Skin epidermis (tissue), 12 donors: ENCODE measurements around the gene CDX1.

Source experiments
- H3K27ac ChIP-seq, 21 experiments: fragments of 200-600 bp; sonication (generic) in 11 of 21; one replicate each; pipeline ENCODE4 v1.5.0; 2020; ENCODE audit warnings: mild to moderate bottlenecking in 3 of 21, inconsistent platforms in 2 of 21, moderate library complexity in 2 of 21
- H3K4me3 ChIP-seq, 7 experiments: fragments of 200-600 bp; sonication (generic) in 2 of 7; one replicate each; pipeline ENCODE4 v1.5.0; 2020; ENCODE audit warnings: inconsistent platforms in 2 of 7, mild to moderate bottlenecking in 2 of 7, moderate library complexity in 1 of 7

The CDX1 gene

DNA sequence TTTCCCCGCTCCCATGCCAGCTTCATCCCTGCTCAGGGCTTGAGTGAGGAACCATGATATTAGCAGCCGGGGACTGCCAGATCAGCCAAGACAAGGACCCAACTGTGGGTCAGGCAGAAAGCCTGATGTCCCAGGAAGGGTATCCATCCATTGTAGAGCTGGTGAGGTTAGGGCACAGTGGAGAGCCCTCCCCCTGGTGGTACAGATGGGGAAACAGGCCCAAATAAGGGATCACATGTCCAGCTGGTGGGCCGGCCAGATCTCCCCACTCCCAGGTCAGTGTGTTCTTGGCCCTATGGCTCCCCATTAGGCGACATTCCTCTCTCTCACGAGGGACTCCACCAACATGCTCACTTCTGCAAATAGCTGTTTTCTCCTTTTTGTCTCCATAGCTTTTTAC, 9.0 kb downstream of the CDX1 start:
- Histone ChIP-seq H3K4me3 (no peak overlapping the region), H3K27ac (peak overlapping the region in 1 of 21 experiments; percentile 60)

GRCh38 chr5:150176745-150177477, 10.3 kb downstream of the CDX1 start:
- peak overlapping the region in 1 of 21 experiments; percentile 49 for H3K27ac ChIP-seq

GRCh38 chr5:150177721-150178120, 11.1 kb downstream of the CDX1 start:
- no peak overlapping the region for H3K4me3 ChIP-seq
- peak overlapping the region in 1 of 21 experiments; percentile 59 for H3K27ac ChIP-seq

More at GRCh38 chr5:150176745-150177477, 10.3 kb downstream of the CDX1 start:
- H3K4me3 ChIP-seq = no peak overlapping the region

GRCh38 chr5:150178262-150178661, 11.7 kb downstream of the CDX1 start:
- Histone ChIP-seq H3K27ac (peak overlapping the region in 2 of 21 experiments; percentile 46 to 59), H3K4me3 (no peak overlapping the region)

DNA sequence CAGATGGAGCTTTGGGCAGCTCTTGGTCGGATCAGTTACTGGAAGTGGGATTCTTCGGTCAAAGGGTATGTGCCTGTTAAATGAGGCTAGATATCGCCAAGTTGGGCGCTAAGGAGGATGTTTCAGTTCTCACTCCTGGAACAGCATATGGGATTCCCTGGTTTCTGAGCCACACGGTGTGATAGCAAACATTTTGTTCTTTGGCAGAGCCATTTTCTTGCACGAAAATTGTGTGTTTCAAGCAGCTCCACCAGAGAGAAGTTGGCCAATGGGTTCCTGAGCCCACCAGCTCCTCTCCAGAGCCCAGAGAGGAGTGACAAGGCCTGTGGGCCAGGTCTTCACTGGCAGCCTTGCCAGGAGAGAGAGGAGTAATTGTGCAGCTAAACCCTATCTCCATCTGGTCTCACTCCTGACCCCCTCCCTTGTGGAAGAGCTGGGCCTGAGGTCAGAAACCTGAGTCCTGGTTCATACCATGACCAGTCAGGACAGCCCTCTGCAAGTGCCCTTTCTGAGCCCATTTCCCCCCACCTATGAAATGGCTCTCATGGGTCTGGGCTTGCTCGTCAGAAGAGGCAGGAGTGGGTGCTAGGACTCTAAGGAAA, 12.5 kb downstream of the CDX1 start:
- no peak overlapping the region for H3K4me3 ChIP-seq
- peak overlapping the region in 11 of 21 experiments; percentile 14 to 81 (median 62) for H3K27ac ChIP-seq

DNA sequence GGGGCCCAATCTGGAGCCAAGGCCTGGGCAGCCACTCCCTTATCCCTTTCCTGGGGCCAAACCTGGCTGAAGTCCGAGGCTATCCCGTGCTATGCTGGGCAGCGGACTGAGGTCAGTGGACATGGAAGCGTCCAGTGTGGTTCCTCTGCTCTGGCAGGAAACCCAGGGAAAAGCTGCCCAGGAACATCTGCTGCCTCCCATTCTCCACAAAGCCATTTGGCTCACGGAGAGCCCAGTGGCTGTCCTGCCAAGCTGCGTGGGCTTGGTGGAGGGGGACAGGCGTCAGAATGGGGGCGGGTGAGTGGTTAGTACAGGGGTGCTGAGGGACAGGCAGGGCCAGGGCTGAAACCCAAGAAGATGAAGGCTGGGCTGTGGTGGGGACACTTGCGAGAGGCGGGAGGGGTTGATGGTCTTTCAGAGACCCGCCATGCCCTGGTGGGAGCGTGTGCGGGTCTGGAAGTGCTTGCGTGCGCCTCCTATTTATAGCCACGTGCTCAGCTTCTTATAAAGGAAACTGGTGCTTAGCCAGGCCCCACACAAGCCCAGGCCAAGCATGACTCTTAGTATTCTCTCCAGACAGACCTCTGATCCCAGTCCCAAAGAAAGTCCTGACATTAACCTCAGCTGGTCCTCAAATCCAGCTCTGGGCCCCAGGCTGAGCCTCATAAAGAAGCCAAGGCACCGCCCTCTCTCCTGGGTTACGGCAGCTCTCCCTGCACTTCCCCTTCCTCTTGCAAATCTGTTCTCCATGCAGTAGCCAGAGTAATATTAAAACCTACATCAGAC, 13.9 kb downstream of the CDX1 start:
- Histone ChIP-seq H3K27ac (peak overlapping the region in 13 of 21 experiments; percentile 9 to 81 (median 62)), H3K4me3 (no peak overlapping the region)

DNA sequence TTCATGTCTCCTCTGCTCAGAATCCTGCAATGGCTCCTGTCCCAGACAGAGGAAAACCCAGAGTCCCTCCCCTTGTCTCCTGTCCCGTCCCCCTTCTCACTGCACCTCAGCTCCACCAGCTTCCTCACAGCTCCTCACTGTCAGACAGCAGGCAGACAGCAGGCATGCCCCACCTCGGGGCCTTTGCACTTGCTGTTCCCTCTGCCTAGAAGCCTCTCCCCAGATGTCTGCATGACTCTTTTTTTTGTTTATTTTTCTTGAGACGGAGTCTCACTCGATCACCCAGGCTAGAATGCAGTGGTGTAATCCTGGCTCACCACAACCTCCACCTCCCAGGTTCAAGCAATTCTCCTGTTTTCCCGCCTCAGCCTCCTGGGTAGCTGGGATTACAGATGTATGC, 14.4 kb downstream of the CDX1 start:
- H3K27ac ChIP-seq = peak overlapping the region in 13 of 21 experiments; percentile 9 to 81 (median 59)
- no peak overlapping the region for H3K4me3 ChIP-seq

DNA sequence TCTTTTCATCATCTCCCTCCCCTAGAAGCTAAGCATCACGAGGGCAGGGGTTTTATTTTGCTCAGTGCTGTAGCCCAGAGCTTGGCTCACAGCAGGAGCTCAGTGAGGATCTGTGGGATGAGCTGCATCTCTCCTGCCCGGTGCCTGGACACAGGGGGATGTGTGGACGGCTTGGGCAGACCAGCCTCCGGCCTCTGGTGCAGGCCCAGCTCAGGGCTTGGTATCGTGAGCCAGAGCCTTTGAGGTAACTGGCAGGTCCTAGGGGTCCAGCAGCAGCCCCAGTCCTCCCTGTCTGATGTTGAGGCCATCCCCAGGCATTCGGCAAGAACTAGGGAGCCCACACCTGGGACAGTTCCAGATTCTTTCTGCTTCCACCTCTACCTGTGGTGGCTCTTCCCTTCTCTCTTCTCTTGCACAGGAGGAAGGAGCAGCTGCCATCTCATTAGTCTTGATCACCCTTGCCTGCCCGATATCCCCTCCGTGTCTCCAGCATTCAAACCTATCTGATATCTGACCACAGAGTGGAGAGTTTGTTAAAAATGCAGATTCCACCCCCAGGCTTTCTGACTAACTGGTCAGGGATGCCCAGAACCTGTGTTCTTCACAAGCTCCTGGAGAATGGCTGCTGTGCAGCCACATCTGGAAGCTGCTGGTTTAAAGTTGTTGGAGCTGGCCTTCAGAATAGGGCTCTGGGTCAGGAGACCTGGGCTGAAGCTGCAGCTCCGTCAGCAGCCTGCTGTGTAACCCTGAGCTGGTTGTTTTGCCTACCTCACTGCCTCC, 15.4 kb downstream of the CDX1 start:
- H3K27ac ChIP-seq = peak overlapping the region in 4 of 21 experiments; percentile 41 to 81 (median 76)
- no peak overlapping the region for H3K4me3 ChIP-seq

- no peak overlapping the region for H3K4me3 ChIP-seq
- H3K27ac ChIP-seq = no peak overlapping the region
These were observed 16.2 kb downstream of the CDX1 start for GRCh38 chr5:150182774-150183173.

- Histone ChIP-seq H3K4me3 (no peak overlapping the region), H3K27ac (no peak overlapping the region)
These were observed 16.9 kb downstream of the CDX1 start for GRCh38 chr5:150183436-150183835.

DNA sequence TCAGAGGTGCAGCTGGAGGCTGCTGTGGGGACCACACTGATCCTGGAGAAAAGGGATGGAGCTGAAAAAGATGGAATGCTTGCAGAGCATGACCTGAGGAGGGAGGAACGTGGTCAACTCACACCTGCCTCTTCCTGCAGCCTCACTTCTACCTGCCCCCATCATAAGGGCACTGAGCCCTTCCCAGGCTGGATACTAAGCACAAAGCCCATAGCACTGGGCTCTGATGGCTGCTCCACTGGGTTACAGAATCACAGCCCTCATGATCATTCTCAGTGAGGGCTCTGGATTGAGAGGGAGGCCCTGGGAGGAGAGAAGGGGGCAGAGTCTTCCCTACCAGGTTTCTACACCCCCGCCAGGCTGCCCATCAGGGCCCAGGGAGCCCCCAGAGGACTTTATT, 17.4 kb downstream of the CDX1 start:
- Histone ChIP-seq H3K27ac (no peak overlapping the region), H3K4me3 (no peak overlapping the region)

- H3K4me3 ChIP-seq = no peak overlapping the region
- no peak overlapping the region for H3K27ac ChIP-seq
These were observed 18.7 kb downstream of the CDX1 start for GRCh38 chr5:150184990-150185912.

- no peak overlapping the region for H3K27ac ChIP-seq
- H3K4me3 ChIP-seq = no peak overlapping the region
These were observed 19.6 kb downstream of the CDX1 start for GRCh38 chr5:150186137-150186536.

- H3K27ac ChIP-seq = no peak overlapping the region
- no peak overlapping the region for H3K4me3 ChIP-seq
These were observed 20.3 kb downstream of the CDX1 start for GRCh38 chr5:150186897-150187296.

GRCh38 chr5:150188146-150188842, 21.7 kb downstream of the CDX1 start:
- H3K4me3 ChIP-seq = no peak overlapping the region
- no peak overlapping the region for H3K27ac ChIP-seq

- H3K4me3 ChIP-seq = no peak overlapping the region
- H3K27ac ChIP-seq = no peak overlapping the region
These were observed 22.7 kb downstream of the CDX1 start for GRCh38 chr5:150189326-150189725.

DNA sequence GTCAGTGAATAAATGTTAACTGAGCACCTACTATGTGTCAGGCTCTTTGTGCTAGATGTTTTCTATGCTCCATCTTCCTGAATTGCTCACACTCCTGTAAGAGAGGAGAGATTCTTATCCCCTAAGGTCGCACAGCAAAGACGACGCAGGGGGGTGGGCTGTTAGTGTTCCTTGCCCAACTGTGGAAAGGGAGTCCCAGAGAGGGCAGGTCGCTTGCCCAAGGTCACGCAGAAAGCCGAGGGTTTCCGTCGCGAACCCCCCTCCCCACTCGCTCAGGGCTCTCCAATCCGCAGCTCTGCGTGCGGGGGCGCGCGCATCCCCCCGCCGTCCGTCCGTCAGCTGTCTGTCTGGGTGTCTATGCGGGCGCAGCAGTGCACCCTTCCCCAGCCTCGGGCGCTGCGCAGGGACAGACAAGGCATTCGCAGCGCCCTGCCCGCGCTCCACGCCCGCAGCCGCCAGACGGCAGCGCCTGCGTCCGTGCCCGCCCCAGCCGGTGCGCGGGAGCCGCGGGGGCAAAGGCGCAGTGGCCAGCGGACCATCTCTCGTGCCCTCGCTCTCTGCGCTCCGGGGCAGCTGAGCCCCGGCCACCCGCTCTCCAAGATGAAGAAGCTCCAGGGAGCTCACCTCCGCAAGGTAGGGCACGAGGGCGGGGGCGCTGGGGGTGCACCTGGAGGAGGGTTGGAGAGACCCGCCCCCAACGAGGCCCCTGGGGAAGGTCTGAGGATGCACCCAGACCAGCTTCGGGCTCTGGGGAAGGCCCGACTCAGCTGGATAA, 23.3 kb downstream of the CDX1 start, which contains the start of gene SLC6A7:
Gene SLC6A7, plus strand, starts transcription at position 335 of the 775 bp plus-strand sequence. Its CDS starts 266 bp downstream, at position 601.
- Histone ChIP-seq H3K4me3 (no peak within 1 kb of the TSS), H3K27ac (no peak within 1 kb of the TSS)
